Measurements from ENCODE around the gene TTLL11.

Gene TTLL11

DNA sequence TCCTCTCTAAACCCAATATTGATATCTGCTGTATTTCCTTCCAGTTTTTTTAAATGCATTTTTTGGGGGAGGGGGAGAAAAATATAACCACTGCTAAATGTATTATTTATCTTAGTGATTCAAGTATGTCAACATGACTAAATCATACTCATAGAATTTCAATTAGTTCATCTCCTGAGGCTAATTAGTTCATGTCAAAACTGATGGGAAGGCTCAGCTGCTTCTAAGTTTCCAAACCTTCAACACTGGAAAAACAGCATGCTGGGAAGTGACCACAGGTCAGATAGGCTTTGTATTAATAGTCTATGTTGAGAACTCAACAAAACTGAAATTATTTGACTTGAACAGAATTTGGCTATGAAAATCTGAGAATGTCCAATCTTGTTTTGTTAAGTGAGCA lies 118.7 kb downstream of the TTLL11 start:
- DNase-seq (ENCODE audit: low read depth in 2 of 2), result no peak

- no peak for DNase-seq (ENCODE audit: low read depth in 2 of 2)
Measured at GRCh38 chr9:121972501-121972981, 120.6 kb downstream of the TTLL11 start.

- DNase-seq (ENCODE audit: low read depth in 2 of 2), result no peak
Measured at GRCh38 chr9:121968056-121968455, 125.1 kb downstream of the TTLL11 start.

DNA sequence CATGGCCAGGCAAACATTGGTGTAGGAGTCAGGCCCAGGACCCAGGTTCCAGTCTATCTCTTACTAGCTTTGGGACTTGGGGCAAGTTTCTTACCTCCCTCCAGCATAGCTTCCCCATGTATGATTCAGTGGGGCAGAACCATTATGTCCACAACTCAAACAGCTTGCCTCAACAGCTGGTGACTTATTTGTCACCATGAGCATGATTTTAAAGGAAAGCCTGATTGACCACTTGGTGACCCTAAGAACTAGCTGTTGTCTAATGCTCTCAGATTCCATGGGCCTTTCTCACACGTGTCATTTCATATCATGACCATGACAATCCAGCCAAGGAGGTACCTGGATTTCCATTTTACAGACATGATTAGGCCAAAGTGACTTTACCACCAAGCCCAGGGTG lies 126.4 kb downstream of the TTLL11 start:
- no peak for DNase-seq (ENCODE audit: low read depth in 2 of 2)

- no peak for DNase-seq (ENCODE audit: low read depth in 2 of 2)
Measured at GRCh38 chr9:121963528-121963995, 129.5 kb downstream of the TTLL11 start.

- no peak for DNase-seq (ENCODE audit: low read depth in 2 of 2)
Measured at GRCh38 chr9:121962421-121962820, 130.7 kb downstream of the TTLL11 start.

DNA sequence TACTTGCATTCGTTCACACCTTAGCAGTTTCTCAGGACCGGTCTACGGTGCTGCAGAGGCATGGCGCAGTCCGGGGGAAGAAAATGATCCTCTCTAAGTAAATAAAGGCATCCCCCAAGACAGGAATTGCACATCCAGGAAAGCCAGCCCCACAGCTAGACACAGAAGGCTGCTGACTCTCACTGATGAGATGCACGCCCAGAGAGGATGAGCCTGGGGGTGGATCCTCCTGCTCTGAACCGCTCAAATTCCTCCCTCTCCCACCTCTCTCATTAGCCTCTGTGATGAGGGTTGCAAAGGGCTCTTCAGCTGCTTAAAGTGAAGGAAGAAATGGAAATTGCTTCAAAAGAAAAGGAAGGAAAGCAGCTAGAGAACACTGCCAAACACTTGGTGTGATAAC lies 132.4 kb downstream of the TTLL11 start:
- DNase-seq (ENCODE audit: low read depth in 2 of 2), result no peak

DNA sequence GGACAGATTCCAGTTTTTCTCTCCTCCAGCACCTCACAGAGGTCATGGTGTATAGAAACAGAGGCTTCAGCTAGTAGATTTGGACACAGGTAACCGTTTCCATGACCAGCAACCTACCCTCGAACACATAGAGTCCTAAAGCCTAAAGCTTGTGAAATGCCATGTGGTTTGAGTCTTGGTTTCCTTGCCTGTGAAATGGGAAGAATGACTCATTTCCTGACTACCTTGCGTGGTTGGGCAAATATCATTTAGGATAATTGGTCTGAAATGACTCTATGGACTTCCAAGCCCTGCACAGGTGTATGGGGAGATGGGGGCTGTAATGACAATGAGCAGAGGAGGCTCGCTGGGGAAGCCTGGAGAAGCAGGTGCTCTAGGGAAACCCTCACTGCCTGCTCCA lies 134.6 kb downstream of the TTLL11 start:
- DNase-seq (ENCODE audit: low read depth in 2 of 2), result no peak

DNA sequence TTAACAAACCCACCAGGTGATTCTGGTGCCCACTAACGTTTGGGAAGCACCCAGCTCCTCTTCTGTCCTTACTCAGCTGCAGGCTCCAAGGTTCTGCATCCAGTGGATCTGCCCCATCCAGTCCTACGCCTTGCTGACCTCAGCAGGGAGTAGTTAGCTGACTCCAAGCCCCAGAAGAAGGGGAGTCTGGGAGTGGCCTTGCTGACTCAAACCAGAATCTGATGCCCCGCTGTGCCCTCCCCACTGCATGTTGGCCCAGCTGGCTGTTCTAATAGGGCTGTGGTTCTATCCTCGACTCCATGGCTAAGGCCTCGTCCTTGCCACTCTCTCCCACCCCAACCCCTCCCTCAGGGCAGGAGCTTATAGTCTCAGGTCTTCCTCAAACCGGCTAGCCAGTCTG lies 136.3 kb downstream of the TTLL11 start:
- no peak for DNase-seq (ENCODE audit: low read depth in 2 of 2)

DNA sequence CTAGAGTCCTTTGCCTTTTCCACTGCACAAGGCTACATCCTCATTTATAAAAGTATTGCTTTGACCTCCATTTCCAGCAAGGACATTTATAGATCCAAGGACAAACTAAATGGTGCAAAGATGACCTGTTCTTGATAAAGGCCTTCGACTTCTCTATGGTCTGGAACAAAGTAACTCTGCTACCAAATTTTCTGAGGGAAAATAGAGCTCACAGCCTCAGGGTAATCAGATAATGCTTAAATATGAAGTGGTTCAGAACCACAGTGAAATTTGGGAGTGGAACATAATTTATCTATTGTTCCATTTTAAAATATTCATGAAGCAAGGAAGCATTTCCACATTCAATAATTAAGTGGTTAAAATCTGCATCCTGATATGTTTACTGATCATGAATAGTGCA lies 137.5 kb downstream of the TTLL11 start:
- no peak for DNase-seq (ENCODE audit: low read depth in 2 of 2)

GRCh38 chr9:121954477-121955140 lies 138.5 kb downstream of the TTLL11 start:
- DNase-seq (ENCODE audit: low read depth in 2 of 2), result no peak

DNA sequence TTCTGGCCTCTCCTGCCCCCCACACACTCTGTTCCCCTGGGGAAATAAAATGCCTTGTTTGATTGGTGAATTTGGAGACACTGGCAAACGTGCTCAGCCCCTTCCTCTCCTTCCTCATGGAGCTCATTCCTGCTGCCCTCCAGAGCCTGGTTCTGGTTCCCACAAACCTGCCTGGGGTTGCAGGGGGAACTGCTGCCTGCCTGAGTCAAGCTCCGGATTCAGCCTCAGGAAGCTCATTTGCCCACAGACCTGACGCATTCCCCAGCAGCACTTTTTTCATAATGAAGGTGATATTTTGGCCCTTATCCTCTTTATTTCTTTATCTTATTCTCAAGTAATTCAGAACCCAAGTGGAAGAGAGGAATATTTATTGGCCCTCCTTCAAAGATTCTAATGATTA lies 140.5 kb downstream of the TTLL11 start:
- no peak for DNase-seq (ENCODE audit: low read depth in 2 of 2)

DNA sequence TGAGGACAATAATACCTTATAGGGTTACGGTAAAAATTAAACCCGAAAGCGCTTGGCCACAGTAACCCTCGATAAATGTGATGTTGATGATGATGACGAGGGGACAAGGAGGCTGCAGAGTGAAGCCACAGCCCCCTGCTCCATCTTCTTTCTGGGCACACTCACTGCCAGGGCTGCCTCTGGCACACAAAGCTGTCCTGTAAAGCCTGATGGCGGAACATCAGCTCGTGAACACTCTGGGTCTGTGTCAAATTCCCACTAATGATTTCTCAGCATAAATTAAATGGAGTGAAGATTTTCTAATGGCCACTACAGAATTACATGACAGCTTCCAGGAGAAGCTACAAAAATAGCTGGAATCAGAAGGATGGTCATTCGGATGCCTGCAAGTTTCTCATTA lies 142.2 kb downstream of the TTLL11 start:
- DNase-seq (ENCODE audit: low read depth in 2 of 2), result no peak

DNA sequence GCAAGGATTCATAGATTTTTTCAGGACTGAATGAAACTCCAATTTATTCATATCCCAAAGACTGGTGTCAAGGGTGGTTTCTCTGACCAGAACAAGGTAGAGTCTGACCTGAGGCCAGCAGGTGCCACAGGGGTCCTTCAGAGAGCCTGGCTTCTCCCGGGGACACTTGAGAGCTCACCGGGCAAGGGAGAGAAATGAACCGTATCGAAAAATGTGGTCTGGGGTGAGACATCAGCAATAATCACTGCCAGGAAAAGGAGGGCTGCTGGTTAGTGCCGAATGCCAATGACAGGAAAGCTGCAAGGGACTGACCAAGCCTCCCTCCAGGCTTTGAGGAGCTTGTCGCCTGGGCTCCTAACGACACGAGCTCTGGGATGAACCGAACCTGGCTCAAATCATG lies 142.7 kb downstream of the TTLL11 start:
- no peak for DNase-seq (ENCODE audit: low read depth in 2 of 2)

DNA sequence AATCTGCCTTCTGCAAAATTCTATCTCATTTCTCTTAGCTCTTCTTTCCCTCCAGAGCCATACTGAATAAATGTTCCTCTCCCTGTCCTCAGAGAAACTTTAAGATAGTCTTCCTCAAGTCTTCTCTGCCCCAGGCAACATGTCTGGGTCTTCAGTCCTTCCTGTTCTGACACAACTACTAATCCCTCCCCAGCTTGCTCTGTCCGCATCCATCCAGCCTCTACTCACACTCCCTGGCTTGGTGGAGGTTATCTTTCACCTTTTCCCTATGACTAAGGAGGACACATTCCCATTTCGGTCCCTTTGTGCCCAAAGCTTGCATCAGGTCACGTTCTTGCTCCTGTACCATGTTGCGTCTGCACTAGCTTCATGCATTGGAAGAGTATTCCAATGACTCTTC lies 143.3 kb downstream of the TTLL11 start:
- DNase-seq (ENCODE audit: low read depth in 2 of 2), result no peak

DNA sequence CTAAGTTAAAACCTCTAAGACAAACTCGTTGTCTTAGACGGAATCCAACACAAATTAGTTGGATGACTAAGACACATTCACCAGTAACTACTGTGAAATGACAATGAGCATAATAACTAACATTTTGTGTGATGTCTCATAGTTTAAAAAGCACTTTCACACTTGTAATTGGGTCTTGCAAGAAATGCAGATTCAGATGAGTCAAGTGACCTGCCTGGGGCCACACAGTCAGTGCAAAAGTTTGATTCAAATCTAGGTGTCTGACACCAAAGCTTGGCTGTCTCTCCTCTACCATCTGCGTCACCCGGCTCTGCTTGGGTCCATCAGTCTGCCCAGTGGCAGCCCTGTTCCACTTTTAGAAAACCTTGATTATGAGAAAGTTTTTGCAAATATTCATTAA lies 143.7 kb downstream of the TTLL11 start:
- DNase-seq (ENCODE audit: low read depth in 2 of 2), result no peak

GRCh38 chr9:121947775-121948174 lies 145.3 kb downstream of the TTLL11 start:
- no peak for DNase-seq (ENCODE audit: low read depth in 2 of 2)

GRCh38 chr9:121946465-121946864 lies 146.6 kb downstream of the TTLL11 start:
- DNase-seq (ENCODE audit: low read depth in 2 of 2), result no peak

GRCh38 chr9:121945849-121946248 lies 147.3 kb downstream of the TTLL11 start:
- no peak for DNase-seq (ENCODE audit: low read depth in 2 of 2)

- DNase-seq (ENCODE audit: low read depth in 2 of 2), result no peak
Measured at GRCh38 chr9:121945281-121945680, 147.8 kb downstream of the TTLL11 start.

DNA sequence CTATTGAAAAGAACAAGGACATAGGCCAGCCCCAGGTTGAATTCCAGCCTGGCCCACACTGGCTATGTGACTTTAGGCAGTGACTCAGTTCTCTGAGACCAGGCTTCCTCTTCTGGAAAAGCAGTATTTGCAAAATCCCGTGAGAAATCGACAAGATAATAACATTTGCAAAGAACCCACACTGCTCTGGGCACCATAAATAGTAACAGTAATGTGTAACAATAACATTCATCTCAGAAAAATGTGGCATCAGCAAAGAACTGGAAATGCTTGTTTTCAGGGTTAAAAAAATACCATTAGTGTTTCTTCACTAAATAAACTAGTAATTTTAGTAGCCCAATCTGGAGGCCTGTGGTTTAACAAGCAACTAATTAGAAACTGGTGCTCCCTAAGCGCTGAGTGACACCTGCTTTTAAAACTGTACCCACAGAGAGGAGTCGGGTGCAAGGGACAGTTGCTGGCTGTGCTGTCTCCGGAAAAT lies 148.4 kb downstream of the TTLL11 start:
- DNase-seq (ENCODE audit: low read depth in 2 of 2), result no peak

- no peak for DNase-seq (ENCODE audit: low read depth in 2 of 2)
Measured at GRCh38 chr9:121943463-121943862, 149.6 kb downstream of the TTLL11 start.

GRCh38 chr9:121942866-121943382 lies 150.2 kb downstream of the TTLL11 start:
- no peak for DNase-seq (ENCODE audit: low read depth in 2 of 2)

DNA sequence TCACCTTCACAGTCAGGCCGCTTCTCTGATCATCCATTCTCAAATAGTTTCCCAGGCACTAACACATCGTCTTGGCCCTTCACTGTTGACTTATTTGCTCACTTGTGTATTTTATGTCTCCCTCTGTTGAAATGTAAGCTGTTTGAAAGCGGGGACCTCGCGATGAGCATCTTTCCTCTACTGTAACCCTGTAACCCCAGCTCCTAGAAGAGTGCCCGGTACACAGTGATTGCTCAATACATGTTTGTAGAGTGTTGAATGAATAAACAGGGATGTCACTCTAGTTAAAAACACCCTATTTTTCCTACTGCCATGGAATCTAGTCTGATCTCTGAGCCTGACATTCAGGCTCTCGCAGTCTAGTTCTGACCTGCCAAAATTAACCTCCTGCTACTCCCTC lies 150.8 kb downstream of the TTLL11 start:
- no peak for DNase-seq (ENCODE audit: low read depth in 2 of 2)

Measured in stimulated activated CD8-positive, alpha-beta memory T cell treated with anti-CD3 and anti-CD28 coated beads, Interleukin-7, amount 100 ng/mL, for 1 hour (primary cell).